BLaER1 treated with 17β-estradiol and CSF1 and Interleukin-3, amounts not matched to agents 10 nM and 100 nM (cell line): ENCODE results near the gene SNX1.

Experiments used
- H3K27ac ChIP-seq, 11 experiments: shearing (Covaris generic); formaldehyde crosslinking; 2 replicates each; pipeline ENCODE4 v1.8.1; 2022
- H3K27me3 ChIP-seq, 11 experiments: shearing (Covaris generic); formaldehyde crosslinking; 2 replicates each; pipeline ENCODE4 v1.8.1; 2022
- H3K36me3 ChIP-seq, 11 experiments: shearing (Covaris generic); formaldehyde crosslinking; 2 replicates each; pipeline ENCODE4 v1.8.1; 2022
- H3K4me1 ChIP-seq, 10 experiments: shearing (Covaris generic); formaldehyde crosslinking; 2 replicates each; pipeline ENCODE4 v1.8.1; 2022
- H3K4me2 ChIP-seq, 11 experiments: shearing (Covaris generic); formaldehyde crosslinking; 2 replicates each; pipeline ENCODE4 v1.8.1; 2022
- H3K4me3 ChIP-seq, 10 experiments: shearing (Covaris generic); formaldehyde crosslinking; 2 replicates each; pipeline ENCODE4 v1.8.1; 2022
- H3K9ac ChIP-seq, 11 experiments: shearing (Covaris generic); formaldehyde crosslinking; 2 replicates each; pipeline ENCODE4 v1.8.1; 2022
- H3K9me3 ChIP-seq, 11 experiments: shearing (Covaris generic); formaldehyde crosslinking; replicated peaks in 1 of 11; 2 replicates each; pipeline ENCODE4 v1.8.1; 2022
- H4K20me1 ChIP-seq, 11 experiments: shearing (Covaris generic); formaldehyde crosslinking; 2 replicates each; pipeline ENCODE4 v1.8.1; 2022
- Cebpa-rat ChIP-seq, 11 experiments: shearing (Covaris generic); IDR thresholded peaks; 2 replicates each; pipeline ENCODE4 v1.8.1; 2022

SNX1 gene

GRCh38 chr15:64163659-64164362 is 68.0 kb downstream of the SNX1 start:
- peaks cover 44 to 54% (median 47%) of the 10 kb centered on the region in 10 experiments for H3K4me1 ChIP-seq
- peak overlapping the region; percentile 72 to 95 (median 88) for H3K27ac ChIP-seq
- H3K9ac ChIP-seq, result peak overlapping the region; percentile 72 to 96 (median 83)
- peaks cover 26 to 39% (median 32%) of the 10 kb centered on the region in 11 experiments for H3K36me3 ChIP-seq
- no peak for TF ChIP-seq Cebpa-rat (IDR thresholded peaks at IDR 0.05)
- no peaks in the 10 kb centered on the region for H3K27me3 ChIP-seq
- H3K9me3 ChIP-seq, result no peaks in the 10 kb centered on the region
- peak overlapping the region; percentile 61 to 90 (median 84) for H3K4me2 ChIP-seq
- H4K20me1 ChIP-seq, result peaks cover 26 to 35% (median 32%) of the 10 kb centered on the region in 11 experiments; a peak in 21 of 22 replicates
- peak overlapping the region; percentile 44 to 88 (median 76) for H3K4me3 ChIP-seq

- no peak for TF ChIP-seq Cebpa-rat (IDR thresholded peaks at IDR 0.05)
- H3K27ac ChIP-seq, result peak overlapping the region; percentile 72 to 95 (median 88); a peak in 19 of 22 replicates
- peak overlapping the region in 2 of 10 experiments; percentile 65 to 78; a peak in 1 of 20 replicates for H3K4me3 ChIP-seq
- no peaks in the 10 kb centered on the region for H3K9me3 ChIP-seq
- H3K4me1 ChIP-seq, result peaks cover 38 to 48% (median 41%) of the 10 kb centered on the region in 10 experiments
- H3K4me2 ChIP-seq, result peak overlapping the region; percentile 61 to 90 (median 84); a peak in 20 of 22 replicates
- H4K20me1 ChIP-seq, result peaks cover 20 to 29% (median 26%) of the 10 kb centered on the region in 11 experiments; a peak in 21 of 22 replicates
- H3K36me3 ChIP-seq, result peaks cover 19 to 39% (median 25%) of the 10 kb centered on the region in 11 experiments
- H3K27me3 ChIP-seq, result no peaks in the 10 kb centered on the region
- peak overlapping the region in 7 of 11 experiments; percentile 72 to 96 (median 78); a peak in 8 of 22 replicates for H3K9ac ChIP-seq
These were observed 68.7 kb downstream of the SNX1 start for GRCh38 chr15:64164436-64164835.

- Histone ChIP-seq H3K9me3 (no peaks in the 10 kb centered on the region), H3K36me3 (peaks cover 11 to 39% (median 23%) of the 10 kb centered on the region in 11 experiments), H3K4me3 (no peak overlapping the region), H3K4me1 (peaks cover 19 to 29% (median 22%) of the 10 kb centered on the region in 10 experiments), H3K27ac (no peak overlapping the region), H3K27me3 (no peaks in the 10 kb centered on the region), H3K4me2 (no peak overlapping the region), H3K9ac (no peak overlapping the region), H4K20me1 (peaks cover under 1 to 10% (median 7%) of the 10 kb centered on the region in 11 experiments; a peak in 18 of 22 replicates)
- TF ChIP-seq Cebpa-rat (IDR thresholded peaks at IDR 0.05), result no peak
These were observed 70.5 kb downstream of the SNX1 start for GRCh38 chr15:64166102-64166890.

GRCh38 chr15:64180235-64180824 is 84.5 kb downstream of the SNX1 start:
- Histone ChIP-seq H3K4me2 (peak overlapping the region; percentile 56 to 89 (median 74)), H3K4me3 (peak overlapping the region in 2 of 10 experiments; percentile 11 to 30; a peak in 2 of 20 replicates), H4K20me1 (no peaks in the 10 kb centered on the region), H3K27ac (peak overlapping the region in 9 of 11 experiments; percentile 15 to 66 (median 51); a peak in 17 of 22 replicates), H3K9ac (peak overlapping the region in 3 of 11 experiments; percentile 2 to 9 (median 6); a peak in 3 of 22 replicates), H3K9me3 (no peaks in the 10 kb centered on the region), H3K4me1 (peaks cover 22 to 31% (median 25%) of the 10 kb centered on the region in 10 experiments), H3K27me3 (no peaks in the 10 kb centered on the region), H3K36me3 (peaks cover 32 to 86% (median 43%) of the 10 kb centered on the region in 11 experiments)
- TF ChIP-seq Cebpa-rat (IDR thresholded peaks at IDR 0.05), result no peak

GRCh38 chr15:64182859-64183370 is 87.1 kb downstream of the SNX1 start:
- H3K36me3 ChIP-seq, result peaks cover 30 to 86% (median 50%) of the 10 kb centered on the region in 11 experiments
- no peak overlapping the region for H3K4me2 ChIP-seq
- no peak overlapping the region for H3K27ac ChIP-seq
- no peaks in the 10 kb centered on the region for H3K27me3 ChIP-seq
- H3K9ac ChIP-seq, result no peak overlapping the region
- H4K20me1 ChIP-seq, result no peaks in the 10 kb centered on the region
- no peaks in the 10 kb centered on the region for H3K9me3 ChIP-seq
- no peak for TF ChIP-seq Cebpa-rat (IDR thresholded peaks at IDR 0.05)
- no peak overlapping the region for H3K4me3 ChIP-seq
- H3K4me1 ChIP-seq, result peaks cover 22 to 31% (median 25%) of the 10 kb centered on the region in 10 experiments

- H4K20me1 ChIP-seq, result no peaks in the 10 kb centered on the region
- no peaks in the 10 kb centered on the region for H3K27me3 ChIP-seq
- H3K4me1 ChIP-seq, result peaks cover 12 to 19% (median 15%) of the 10 kb centered on the region in 10 experiments
- no peak for TF ChIP-seq Cebpa-rat (IDR thresholded peaks at IDR 0.05)
- no peak overlapping the region for H3K4me2 ChIP-seq
- no peak overlapping the region for H3K4me3 ChIP-seq
- H3K27ac ChIP-seq, result no peak overlapping the region
- no peaks in the 10 kb centered on the region for H3K9me3 ChIP-seq
- peaks cover 32 to 86% (median 53%) of the 10 kb centered on the region in 11 experiments for H3K36me3 ChIP-seq
- no peak overlapping the region for H3K9ac ChIP-seq
These were observed 89.5 kb downstream of the SNX1 start for GRCh38 chr15:64185146-64185911.

GRCh38 chr15:64187396-64188191 is 91.8 kb downstream of the SNX1 start:
- peaks cover 32 to 98% (median 57%) of the 10 kb centered on the region in 11 experiments for H3K36me3 ChIP-seq
- no peak overlapping the region for H3K4me3 ChIP-seq
- H3K9me3 ChIP-seq, result no peaks in the 10 kb centered on the region
- H3K27ac ChIP-seq, result no peak overlapping the region
- no peaks in the 10 kb centered on the region for H4K20me1 ChIP-seq
- no peaks in the 10 kb centered on the region for H3K27me3 ChIP-seq
- no peak for TF ChIP-seq Cebpa-rat (IDR thresholded peaks at IDR 0.05)
- no peak overlapping the region for H3K4me2 ChIP-seq
- H3K4me1 ChIP-seq, result no peaks in the 10 kb centered on the region
- H3K9ac ChIP-seq, result no peak overlapping the region
